Esophagus squamous epithelium (tissue), 4 donors: ENCODE results near the gene SLX9.

Experiments used
- CTCF ChIP-seq, 6 experiments: fragments of 450-650 bp in 4 of 6; fragments of 200-600 bp in 2 of 6; sonication (generic) in 2 of 6; IDR thresholded peaks; one replicate each; pipeline ENCODE4 v1.5.1; 2016 to 2019; ENCODE audit warnings: antibody characterized with exemption in 6 of 6, mild to moderate bottlenecking in 4 of 6, moderate library complexity in 4 of 6
- POLR2A ChIP-seq, 4 donors: fragments of 450-650 bp; IDR thresholded peaks; one replicate each; pipeline ENCODE4 v1.6.1; 2017; ENCODE audit warnings: antibody characterized with exemption in 4 of 4, mild to moderate bottlenecking in 4 of 4, moderate library complexity in 3 of 4

GRCh38 chr21:44921928-44922327, 17.9 kb upstream of the SLX9 start:
- no peak for TF ChIP-seq CTCF (IDR thresholded peaks at IDR 0.05)
- TF ChIP-seq POLR2A (IDR thresholded peaks at IDR 0.05), result no peak
